BLaER1 treated with 17β-estradiol and CSF1 and Interleukin-3, amounts not matched to agents 10 nM and 100 nM (cell line): ENCODE results near the gene COX7B.

Source experiments
- H3K27ac ChIP-seq, 11 experiments: shearing (Covaris generic); formaldehyde crosslinking; 2 replicates each; pipeline ENCODE4 v1.8.1; 2022
- H3K27me3 ChIP-seq, 11 experiments: shearing (Covaris generic); formaldehyde crosslinking; 2 replicates each; pipeline ENCODE4 v1.8.1; 2022
- H3K36me3 ChIP-seq, 11 experiments: shearing (Covaris generic); formaldehyde crosslinking; 2 replicates each; pipeline ENCODE4 v1.8.1; 2022
- H3K4me1 ChIP-seq, 10 experiments: shearing (Covaris generic); formaldehyde crosslinking; 2 replicates each; pipeline ENCODE4 v1.8.1; 2022
- H3K4me2 ChIP-seq, 11 experiments: shearing (Covaris generic); formaldehyde crosslinking; 2 replicates each; pipeline ENCODE4 v1.8.1; 2022
- H3K4me3 ChIP-seq, 10 experiments: shearing (Covaris generic); formaldehyde crosslinking; 2 replicates each; pipeline ENCODE4 v1.8.1; 2022
- H3K9ac ChIP-seq, 11 experiments: shearing (Covaris generic); formaldehyde crosslinking; 2 replicates each; pipeline ENCODE4 v1.8.1; 2022
- H3K9me3 ChIP-seq, 11 experiments: shearing (Covaris generic); formaldehyde crosslinking; replicated peaks in 1 of 11; 2 replicates each; pipeline ENCODE4 v1.8.1; 2022
- H4K20me1 ChIP-seq, 11 experiments: shearing (Covaris generic); formaldehyde crosslinking; 2 replicates each; pipeline ENCODE4 v1.8.1; 2022
- Cebpa-rat ChIP-seq, 11 experiments: shearing (Covaris generic); IDR thresholded peaks; 2 replicates each; pipeline ENCODE4 v1.8.1; 2022

Gene COX7B

GRCh38 chrX:77952173-77952572 lies 52.9 kb downstream of the COX7B start:
- no peak overlapping the region for H3K27ac ChIP-seq

GRCh38 chrX:77953302-77953701 lies 54.0 kb downstream of the COX7B start:
- Histone ChIP-seq H3K9ac (no peak overlapping the region), H4K20me1 (peaks cover 0 to 10% (median 0%) of the 10 kb centered on the region in 11 experiments; a peak in 3 of 22 replicates), H3K27me3 (peaks cover 16 to 81% (median 56%) of the 10 kb centered on the region in 11 experiments; a peak in 18 of 22 replicates), H3K4me3 (no peak overlapping the region), H3K4me1 (peaks cover 0 to 12% (median 0%) of the 10 kb centered on the region in 10 experiments; a peak in 5 of 20 replicates), H3K4me2 (0 out of 22 replicates have a peak overlapping the region, but pooled peaks of 1 of the 11 experiments have one; percentile 9), H3K36me3 (no peaks in the 10 kb centered on the region), H3K9me3 (peaks cover 0 to 8% (median 5%) of the 10 kb centered on the region in 11 experiments; a peak in 8 of 22 replicates), H3K27ac (no peak overlapping the region)
- no peak for TF ChIP-seq Cebpa-rat (IDR thresholded peaks at IDR 0.05)

More at GRCh38 chrX:77952173-77952572, 52.9 kb downstream of the COX7B start:
- no peak overlapping the region for H3K9ac ChIP-seq
- peaks cover 10 to 73% (median 52%) of the 10 kb centered on the region in 11 experiments; a peak in 18 of 22 replicates for H3K27me3 ChIP-seq
- H4K20me1 ChIP-seq, result peaks cover 0 to 10% (median 0%) of the 10 kb centered on the region in 11 experiments; a peak in 3 of 22 replicates
- no peaks in the 10 kb centered on the region for H3K36me3 ChIP-seq
- H3K4me3 ChIP-seq, result no peak overlapping the region
- peaks cover 0 to 12% (median 0%) of the 10 kb centered on the region in 10 experiments; a peak in 5 of 20 replicates for H3K4me1 ChIP-seq
- TF ChIP-seq Cebpa-rat (IDR thresholded peaks at IDR 0.05), result no peak
- no peak overlapping the region for H3K4me2 ChIP-seq
- peaks cover 0 to 5% (median 0%) of the 10 kb centered on the region in 11 experiments; a peak in 1 of 22 replicates for H3K9me3 ChIP-seq

- Histone ChIP-seq H4K20me1 (peaks cover 0 to 10% (median 0%) of the 10 kb centered on the region in 11 experiments; a peak in 3 of 22 replicates), H3K27ac (no peak overlapping the region), H3K27me3 (peaks cover 18 to 80% (median 56%) of the 10 kb centered on the region in 11 experiments; a peak in 18 of 22 replicates), H3K9ac (no peak overlapping the region), H3K4me1 (peaks cover 0 to 12% (median 0%) of the 10 kb centered on the region in 10 experiments; a peak in 5 of 20 replicates), H3K36me3 (no peaks in the 10 kb centered on the region), H3K9me3 (peaks cover 0 to 12% (median 8%) of the 10 kb centered on the region in 11 experiments; a peak in 9 of 22 replicates), H3K4me3 (no peak overlapping the region), H3K4me2 (0 out of 22 replicates have a peak overlapping the region, but pooled peaks of 1 of the 11 experiments have one; percentile 9)
- no peak for TF ChIP-seq Cebpa-rat (IDR thresholded peaks at IDR 0.05)
Measured at GRCh38 chrX:77953708-77954107, 54.4 kb downstream of the COX7B start.
